GM12864 (cell line): ENCODE data around the gene TMEM53.

Experiments
- DNase-seq: peaks from one replicate; pipeline ENCODE4 v3.0.0-alpha.2; 2011; ENCODE audit warnings: low read depth
- H3K4me3 ChIP-seq: 2 replicates; pipeline ENCODE4 v1.5.1; 2011; ENCODE audit warnings: mild to moderate bottlenecking, low read depth, low read length, control low read depth
- CTCF ChIP-seq: IDR thresholded peaks from 2 replicates; pipeline ENCODE4 v1.5.1; 2011; ENCODE audit warnings: low read depth, mild to moderate bottlenecking, moderate library complexity, low read length, control low read depth, inconsistent platforms; ENCODE audit errors: missing control alignments

Gene TMEM53

DNA sequence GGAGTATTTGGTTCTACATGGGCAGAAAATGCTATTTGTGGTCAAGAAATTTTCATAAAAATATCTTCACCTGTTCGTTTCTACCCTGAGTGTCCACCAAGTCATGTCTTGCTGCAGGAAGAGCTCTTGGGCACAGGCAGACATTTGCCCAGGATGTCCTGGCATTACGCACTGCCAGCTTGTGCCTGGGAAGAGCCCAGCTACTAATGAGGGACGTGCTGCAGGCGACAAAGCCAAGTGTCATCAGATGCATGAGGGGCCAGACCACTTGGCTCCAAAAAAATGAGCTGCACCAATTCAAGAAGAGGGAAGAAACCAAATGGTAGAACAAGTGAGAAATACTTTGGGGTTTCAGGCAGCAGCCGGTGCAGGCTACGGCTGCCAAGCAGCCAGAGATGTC is 43.8 kb upstream of the TMEM53 start:
- no peak for TF ChIP-seq CTCF
- no peak overlapping the region for H3K4me3 ChIP-seq

DNA sequence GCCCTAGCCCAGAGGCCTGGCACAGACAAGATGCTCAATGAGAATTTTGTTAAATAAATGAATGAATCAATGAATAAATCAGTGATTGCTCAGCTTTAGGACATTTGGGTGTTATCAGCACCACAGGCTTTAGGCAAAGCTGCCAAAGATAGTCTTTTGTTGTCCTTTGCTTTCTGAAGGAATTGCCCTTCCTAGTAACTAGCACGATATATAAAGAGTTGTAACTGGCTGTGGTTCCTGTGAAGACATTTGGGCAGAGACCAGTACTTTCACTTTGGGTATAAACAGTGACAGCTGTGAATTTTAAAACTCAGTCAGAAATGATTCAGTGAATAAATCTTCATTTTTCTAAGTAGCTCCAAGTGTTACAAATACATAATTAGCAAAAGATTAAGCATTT is 43.4 kb upstream of the TMEM53 start:
- H3K4me3 ChIP-seq, result no peak overlapping the region
- no peak for DNase-seq
- TF ChIP-seq CTCF, result no peak

More for the DNA sequence above, 43.8 kb upstream of the TMEM53 start:
- DNase-seq, result no peak

DNA sequence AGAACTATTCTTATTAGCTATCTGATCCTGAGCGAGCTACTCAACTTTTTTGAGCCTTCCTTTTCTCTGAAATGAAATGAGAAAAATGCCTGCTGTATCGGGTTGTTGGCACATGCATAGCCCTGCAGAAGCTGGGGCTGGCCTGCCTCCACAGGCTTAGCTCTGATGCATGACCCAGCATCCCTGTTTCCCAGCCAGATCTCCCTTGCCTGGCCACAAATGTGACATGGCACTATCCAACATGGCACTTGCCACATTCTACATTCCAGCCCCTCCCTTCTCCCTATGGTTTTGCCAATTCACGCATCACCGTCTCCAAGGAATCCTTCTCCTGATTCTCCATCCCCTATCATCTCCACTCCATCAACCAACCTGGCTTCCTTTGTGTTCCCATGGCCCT is 42.9 kb upstream of the TMEM53 start:
- DNase-seq, result no peak
- no peak for TF ChIP-seq CTCF
- no peak overlapping the region for H3K4me3 ChIP-seq

DNA sequence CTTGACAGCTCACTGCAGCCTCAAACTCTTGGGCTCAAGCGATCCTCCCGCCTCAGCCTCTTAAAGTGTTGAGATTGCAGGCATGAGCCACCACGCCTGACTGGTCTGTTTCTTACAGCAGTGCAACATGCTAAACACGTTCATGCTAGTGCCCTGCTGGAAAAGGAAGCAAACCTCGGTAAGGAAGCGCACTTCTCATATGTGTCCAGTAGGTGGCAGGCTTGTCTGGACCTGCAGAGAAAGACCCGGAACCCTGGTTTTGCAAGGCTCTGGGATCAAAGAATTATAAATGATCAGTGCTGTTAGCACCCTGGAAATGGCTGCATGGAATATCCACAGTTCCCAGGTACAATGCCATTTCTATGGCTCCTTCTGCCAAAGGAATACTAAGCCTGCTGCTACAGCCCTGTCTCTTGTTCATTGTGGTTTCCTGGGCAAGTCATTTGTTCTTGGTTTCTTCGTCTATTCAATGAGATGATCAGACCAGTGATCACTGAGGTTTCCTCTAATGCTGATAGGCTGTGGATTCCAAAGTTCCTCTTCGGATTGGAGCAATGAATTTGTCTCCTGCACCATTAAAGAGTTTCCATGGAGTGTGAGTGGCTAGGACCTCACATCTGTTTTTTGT is 40.8 kb upstream of the TMEM53 start:
- peak; percentile 75 for DNase-seq
- peak; percentile 96 for TF ChIP-seq CTCF
- H3K4me3 ChIP-seq, result no peak overlapping the region

- no peak overlapping the region for H3K4me3 ChIP-seq
- no peak for TF ChIP-seq CTCF
- DNase-seq, result no peak
Observed at GRCh38 chr1:44714532-44714931, 40.3 kb upstream of the TMEM53 start.

DNA sequence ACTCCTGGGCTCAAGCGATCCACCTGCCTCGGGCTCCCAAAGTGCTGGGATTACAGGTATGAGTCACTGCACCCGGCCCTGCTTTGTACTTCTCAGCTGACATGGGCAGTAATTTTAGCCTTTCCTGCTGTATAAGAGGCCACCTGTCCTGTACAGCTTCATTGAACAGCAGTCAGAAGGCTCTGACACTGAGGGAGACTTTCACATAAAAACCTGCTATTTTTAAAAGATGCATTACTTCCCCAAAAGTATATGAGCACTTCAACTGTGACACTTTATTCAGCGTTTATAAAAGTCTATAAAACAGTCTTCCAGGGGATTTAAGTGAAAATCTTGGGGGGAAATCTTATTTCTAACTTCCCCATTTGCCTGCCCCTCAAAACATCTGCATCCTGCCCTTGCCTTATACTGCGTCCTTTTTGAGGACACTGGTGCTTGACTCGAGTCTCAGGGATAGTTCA is 39.1 kb upstream of the TMEM53 start:
- DNase-seq, result no peak
- TF ChIP-seq CTCF, result no peak
- H3K4me3 ChIP-seq, result no peak overlapping the region; the same call in 1 of the 2 replicates
